Measurements from ENCODE around the gene MGA.

The MGA gene

GRCh38 chr15:41658689-41659088 is 1.5 kb upstream of the MGA start:
- DNase-seq (ENCODE audit: low read depth, low spot score), result no peak

GRCh38 chr15:41659190-41659589 is 1.0 kb upstream of the MGA start:
- no peak for DNase-seq (ENCODE audit: low read depth, low spot score)

GRCh38 chr15:41659855-41660234 is 360 bp upstream of the MGA start:
- DNase-seq (ENCODE audit: low read depth, low spot score), result no peak

GRCh38 chr15:41661078-41661517 is 893 bp downstream of the MGA start:
- DNase-seq (ENCODE audit: low read depth, low spot score), result no peak

- DNase-seq (ENCODE audit: low read depth, low spot score), result peak; percentile 24
These were observed 1.5 kb downstream of the MGA start for GRCh38 chr15:41661518-41662225.

GRCh38 chr15:41666353-41666920 is 6.2 kb downstream of the MGA start:
- no peak for DNase-seq (ENCODE audit: low read depth, low spot score)

GRCh38 chr15:41669701-41670100 is 9.5 kb downstream of the MGA start:
- no peak for DNase-seq (ENCODE audit: low read depth, low spot score)

GRCh38 chr15:41671656-41672648 is 11.7 kb downstream of the MGA start:
- DNase-seq (ENCODE audit: low read depth, low spot score), result no peak

- DNase-seq (ENCODE audit: low read depth, low spot score), result no peak
These were observed 15.1 kb downstream of the MGA start for GRCh38 chr15:41675337-41675736.

- DNase-seq (ENCODE audit: low read depth, low spot score), result no peak
These were observed 18.5 kb downstream of the MGA start for GRCh38 chr15:41678742-41679141.

GRCh38 chr15:41683955-41684354 is 23.8 kb downstream of the MGA start:
- DNase-seq (ENCODE audit: low read depth, low spot score), result no peak

- DNase-seq (ENCODE audit: low read depth, low spot score), result no peak
These were observed 28.5 kb downstream of the MGA start for GRCh38 chr15:41688671-41689070.

- DNase-seq (ENCODE audit: low read depth, low spot score), result no peak
These were observed 28.9 kb downstream of the MGA start for GRCh38 chr15:41689083-41689482.

GRCh38 chr15:41689834-41690233 is 29.6 kb downstream of the MGA start:
- DNase-seq (ENCODE audit: low read depth, low spot score), result no peak

GRCh38 chr15:41690636-41691035 is 30.4 kb downstream of the MGA start:
- no peak for DNase-seq (ENCODE audit: low read depth, low spot score)

- DNase-seq (ENCODE audit: low read depth, low spot score), result no peak
These were observed 31.3 kb downstream of the MGA start for GRCh38 chr15:41691471-41691870.

- no peak for DNase-seq (ENCODE audit: low read depth, low spot score)
These were observed 31.8 kb downstream of the MGA start for GRCh38 chr15:41692049-41692448.

GRCh38 chr15:41693757-41694156 is 33.6 kb downstream of the MGA start:
- no peak for DNase-seq (ENCODE audit: low read depth, low spot score)

GRCh38 chr15:41695750-41696436 is 35.7 kb downstream of the MGA start:
- no peak for DNase-seq (ENCODE audit: low read depth, low spot score)

- DNase-seq (ENCODE audit: low read depth, low spot score), result no peak
These were observed 38.6 kb downstream of the MGA start for GRCh38 chr15:41698779-41699178.

- DNase-seq (ENCODE audit: low read depth, low spot score), result no peak
These were observed 42.9 kb downstream of the MGA start for GRCh38 chr15:41703120-41703519.

GRCh38 chr15:41713047-41713446 is 52.8 kb downstream of the MGA start:
- no peak for DNase-seq (ENCODE audit: low read depth, low spot score)
